Mucosa of descending colon (tissue), 3 donors: Measurements from ENCODE around the gene OR5B3. TPM values are rescaled to one million over a fixed set of nuclear protein-coding genes. Genes with fewer than 3 reads are reported as not detected.

Source experiments
- ATAC-seq: fragments of 200-7000 bp; cut with Tn5 transposase; one replicate; pipeline ENCODE4 v1.9.1; 2020; ENCODE audit warnings: mild to moderate bottlenecking, moderate library complexity
- DNase-seq, 3 donors: peaks; one replicate each; pipeline ENCODE4 v3.0.0-alpha.2; 2020
- H3K36me3 ChIP-seq: fragments of 200-600 bp; one replicate; pipeline ENCODE4 v1.8.0; 2021; ENCODE audit warnings: low read depth, mild to moderate bottlenecking
- H3K4me1 ChIP-seq: fragments of 200-600 bp; one replicate; pipeline ENCODE4 v1.8.0; 2021; ENCODE audit warnings: low read depth, mild to moderate bottlenecking
- H3K4me3 ChIP-seq: fragments of 200-600 bp; one replicate; pipeline ENCODE4 v1.8.0; 2021; ENCODE audit warnings: mild to moderate bottlenecking
- H3K9me3 ChIP-seq: fragments of 200-600 bp; one replicate; pipeline ENCODE4 v1.8.0; 2021; ENCODE audit warnings: mild to moderate bottlenecking
- CTCF ChIP-seq: fragments of 200-600 bp; IDR thresholded peaks from one replicate; pipeline ENCODE4 v1.8.0; 2022; ENCODE audit warnings: antibody characterized with exemption, mild to moderate bottlenecking
- intact Hi-C, 2 donors: fragments of 100-400 bp; cut with DNase I in 1 of 2; cut with micrococcal nuclease in 1 of 2; formaldehyde crosslinking; loops; one replicate each; pipeline versions ENCODE4 v1.11.0 to v1.11.1; 2022; cut with DNase I, micrococcal nuclease
- long read RNA-seq, 2 donors: library from polyadenylated mRNA; unstranded; transcript quantifications; one replicate each; pipeline ENCODE4 v2.0.0, GENCODE V29; 2019 to 2021
- total RNA-seq, 3 donors: library from RNA; stranded (reverse); fragmentation: NEBNext Ultra II Directional in 2 of 3; extraction: Animal tissue kit (Norgen Biotek cat#: 25700) in 2 of 3; gene quantifications; one replicate each; pipeline versions ENCODE4 v1.2.1 to v1.2.4, GENCODE V29; 2021 to 2023
- donor health status: DM: no; HTN: no; CAD: no; lungs with moderate emphysema.
- donor health status: DM: no; HTN: no; CAD: no.
- donor health status: DM: no; HTN: yes; CAD: no.

OR5B3 gene
- not detected for total RNA-seq
- long read RNA-seq, donor 1, result 0 reads
- long read RNA-seq, donor 2, result 0 reads

DNA sequence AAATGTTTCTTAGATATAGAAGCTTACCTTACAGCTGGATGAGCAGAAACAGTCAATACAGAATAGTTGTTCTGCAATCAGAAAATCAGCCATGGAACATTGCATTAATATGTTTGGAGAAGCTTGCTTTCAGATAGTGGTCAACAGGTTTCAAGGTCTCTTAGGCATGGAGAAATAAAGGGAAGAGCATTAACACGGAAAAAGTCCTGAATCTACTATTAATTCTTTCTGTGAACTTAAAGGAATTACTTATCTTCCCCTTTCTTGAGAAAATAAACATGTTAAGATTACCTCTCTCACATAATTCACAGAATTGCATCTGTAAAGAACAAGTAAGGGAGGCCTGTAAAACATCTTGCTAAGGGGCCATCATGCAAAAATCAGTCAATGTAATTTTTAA lies at the start of gene OR5B3:
OR5B3 (minus strand) TSS at position 101 of the 400 bp plus-strand sequence. CDS start 3,465 bp downstream, outside the sequence.
- no peak within 1 kb of the TSS for H3K4me3 ChIP-seq
- ATAC-seq, result no peak
- TF ChIP-seq CTCF, result no peak
- no peaks in the 10 kb centered on the region for H3K36me3 ChIP-seq
- H3K9me3 ChIP-seq, result peaks cover 10% of the 10 kb centered on the region
- intact Hi-C loops, result no loop called here
- DNase-seq, result no peak
- no peaks in the 10 kb centered on the region for H3K4me1 ChIP-seq

DNA sequence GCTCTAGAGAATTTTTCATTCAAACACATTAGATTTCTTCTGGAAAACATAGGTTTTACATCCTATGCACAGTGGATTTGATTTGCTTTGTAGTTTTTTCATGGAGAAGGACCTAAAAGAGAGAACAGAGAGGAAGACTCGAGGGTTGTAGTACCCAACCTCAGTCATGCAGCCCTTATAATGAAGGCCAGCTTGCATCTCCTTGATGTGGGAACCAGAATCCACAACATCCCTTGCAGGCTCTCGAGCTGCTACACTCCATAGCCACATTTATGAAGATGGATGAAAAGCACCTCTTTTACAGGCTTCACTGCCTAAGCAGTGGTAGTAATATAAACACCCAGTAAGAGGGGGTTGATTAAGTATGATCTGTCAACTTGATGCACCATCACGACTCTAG lies 44.9 kb upstream of the OR5B3 start:
- Histone ChIP-seq H3K9me3 (no peaks in the 10 kb centered on the region), H3K4me3 (no peak overlapping the region), H3K36me3 (no peaks in the 10 kb centered on the region), H3K4me1 (no peaks in the 10 kb centered on the region)
- DNase-seq (no peak), ATAC-seq (no peak)
- intact Hi-C loops, result no loop called here
- no peak for TF ChIP-seq CTCF

DNA sequence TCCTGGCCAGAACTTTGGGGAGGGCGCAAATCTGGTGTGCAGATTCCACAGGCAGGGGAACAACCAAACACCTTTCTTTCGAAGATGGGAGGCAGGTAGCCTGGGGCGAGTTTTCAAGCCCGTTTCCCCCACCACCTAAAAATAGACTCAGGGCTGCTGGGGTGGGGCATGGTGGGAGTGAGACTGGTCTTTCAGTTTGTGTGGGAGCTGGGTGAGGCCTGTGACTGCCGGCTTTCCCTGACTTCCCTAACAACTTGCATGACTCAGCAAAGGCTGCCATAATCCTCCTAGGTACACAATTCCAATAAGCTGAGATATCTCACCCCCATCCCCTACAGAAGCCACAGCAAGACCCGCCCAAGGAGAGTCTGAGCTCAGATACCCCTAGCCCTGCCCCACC lies 39.6 kb upstream of the OR5B3 start:
- H3K4me1 ChIP-seq, result no peaks in the 10 kb centered on the region
- DNase-seq, result no peak
- H3K4me3 ChIP-seq, result no peak overlapping the region
- intact Hi-C loops, result no loop called here
- ATAC-seq, result no peak
- no peaks in the 10 kb centered on the region for H3K36me3 ChIP-seq
- H3K9me3 ChIP-seq, result no peaks in the 10 kb centered on the region
- no peak for TF ChIP-seq CTCF

- H3K36me3 ChIP-seq, result no peaks in the 10 kb centered on the region
- DNase-seq, result no peak
- no peak for TF ChIP-seq CTCF
Observed at GRCh38 chr11:58444300-58444699, 37.6 kb upstream of the OR5B3 start.

DNA sequence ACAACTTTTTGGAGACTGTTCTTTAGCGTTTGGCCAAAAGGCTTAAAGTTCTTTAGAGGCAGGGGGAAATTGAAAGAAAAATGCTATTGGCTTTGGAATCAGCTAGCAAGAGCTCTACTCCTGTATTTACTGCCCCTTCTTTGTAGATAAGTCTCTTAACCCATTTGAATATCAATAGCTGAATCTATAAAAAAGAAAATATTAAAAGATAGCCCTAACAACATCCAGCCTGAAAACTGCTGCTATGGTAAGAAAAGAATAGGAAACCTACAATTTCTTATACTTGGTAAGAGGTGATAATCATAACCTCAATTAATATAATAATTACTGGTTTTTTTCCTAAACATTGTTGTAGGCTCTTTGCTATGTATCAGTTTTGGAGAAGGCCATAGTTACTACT lies 35.5 kb upstream of the OR5B3 start, which contains the start of gene OR5B12:
OR5B12 (minus strand) TSS at position 101 of the 400 bp plus-strand sequence. CDS start 2,085 bp downstream, outside the sequence.
- H3K4me1 ChIP-seq, result no peaks in the 10 kb centered on the region
- peak within 1 kb of the TSS; percentile 7 for H3K4me3 ChIP-seq
- H3K36me3 ChIP-seq, result no peaks in the 10 kb centered on the region
- H3K9me3 ChIP-seq, result no peaks in the 10 kb centered on the region
- intact Hi-C loops, result no loop called here
- no peak for DNase-seq
- ATAC-seq, result no peak
- TF ChIP-seq CTCF, result no peak

More at GRCh38 chr11:58444300-58444699, 37.6 kb upstream of the OR5B3 start:
- H3K4me1 ChIP-seq, result no peaks in the 10 kb centered on the region
- intact Hi-C loops, result no loop called here
- no peaks in the 10 kb centered on the region for H3K9me3 ChIP-seq
- no peak for ATAC-seq
- no peak overlapping the region for H3K4me3 ChIP-seq

DNA sequence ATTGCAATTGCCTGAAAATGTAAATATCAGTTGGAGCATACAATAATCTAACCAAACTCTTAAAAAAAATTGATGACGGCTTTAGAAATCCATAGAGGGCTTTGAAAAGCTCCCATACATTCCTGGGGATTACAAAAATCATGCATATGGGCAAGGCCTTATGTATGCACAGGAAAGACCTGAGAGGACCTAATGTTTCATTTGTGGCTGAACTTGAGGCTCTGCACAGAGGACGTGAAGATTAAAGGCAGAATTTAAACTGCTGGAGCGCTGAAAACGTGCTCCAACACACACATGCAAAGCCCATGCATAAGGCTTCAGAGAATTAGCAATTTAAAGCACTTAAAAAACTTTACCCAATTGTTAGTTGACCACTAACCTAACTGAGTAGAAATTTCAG lies 31.8 kb upstream of the OR5B3 start:
- TF ChIP-seq CTCF, result no peak
- DNase-seq (no peak), ATAC-seq (no peak)
- Histone ChIP-seq H3K4me3 (no peak overlapping the region), H3K36me3 (no peaks in the 10 kb centered on the region), H3K9me3 (no peaks in the 10 kb centered on the region), H3K4me1 (no peaks in the 10 kb centered on the region)
- intact Hi-C loops, result no loop called here
